Measurements from ENCODE around the gene ZCCHC7. TPM values are rescaled to one million over a fixed set of nuclear protein-coding genes. Genes with fewer than 3 reads are reported as not detected.

ZCCHC7 gene
- total and polyA plus RNA-seq, 2 experiments from 2014 or later: 29.8 to 38.8 TPM

DNA sequence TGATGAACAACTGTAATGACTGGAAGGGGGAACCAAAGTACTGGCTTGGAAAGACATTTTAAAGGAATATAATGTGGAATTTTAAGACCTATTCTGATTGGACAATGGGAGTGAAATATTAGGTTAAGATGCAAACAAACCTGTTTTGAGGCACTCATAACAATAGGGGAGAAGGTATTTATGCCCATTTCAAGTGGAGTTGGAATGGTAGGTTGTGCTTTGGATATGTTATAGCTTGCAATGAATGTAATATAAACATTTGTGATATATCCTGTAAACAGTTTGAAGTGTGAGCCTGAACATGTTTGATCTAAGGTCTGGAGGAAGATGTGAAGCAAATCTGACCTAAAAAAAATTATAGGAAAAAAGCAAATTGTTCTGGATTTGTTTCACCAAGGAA lies 172.5 kb downstream of the ZCCHC7 start:
- Histone ChIP-seq H3K4me2 (no peak overlapping the region), H3K27me3 (ENCODE audit: insufficient read depth) (no peaks in the 10 kb centered on the region), H3F3A (replicated peaks; ENCODE audit: low read depth) (no peaks in the 10 kb centered on the region), H4K20me1 (replicated peaks; ENCODE audit: insufficient read depth) (no peaks in the 10 kb centered on the region), H3K36me3 (ENCODE audit: insufficient read depth) (no peaks in the 10 kb centered on the region), H3K4me3 (no peak overlapping the region), H3K9me2 (ENCODE audit: insufficient read depth) (no peaks in the 10 kb centered on the region), H2AFZ (no peak overlapping the region), H3K79me2 (replicated peaks; ENCODE audit: insufficient read depth) (no peaks in the 10 kb centered on the region), H3K4me1 (ENCODE audit: insufficient read depth) (peaks cover 8% of the 10 kb centered on the region), H3K27ac (ENCODE audit: low read depth) (no peak overlapping the region)
- H3K27me3 Mint-ChIP-seq (ENCODE audit: insufficient read depth, low read depth, poor library complexity): no peaks in the 10 kb centered on the region
- no peak overlapping the region for H3K4me3 Mint-ChIP-seq
- DNase-seq (ENCODE audit: low spot score) (no peak), ATAC-seq (no peak)
- peaks cover 8% of the 10 kb centered on the region for H3K4me1 Mint-ChIP-seq
- no peak for TF ChIP-seq JUNB (IDR thresholded peaks at IDR 0.05; ENCODE audit: unreplicated experiment)
- TF ChIP-seq ZNF114 (CRISPR knock-in tag; IDR thresholded peaks at IDR 0.05): no peak
- TF ChIP-seq, protein P1, sequence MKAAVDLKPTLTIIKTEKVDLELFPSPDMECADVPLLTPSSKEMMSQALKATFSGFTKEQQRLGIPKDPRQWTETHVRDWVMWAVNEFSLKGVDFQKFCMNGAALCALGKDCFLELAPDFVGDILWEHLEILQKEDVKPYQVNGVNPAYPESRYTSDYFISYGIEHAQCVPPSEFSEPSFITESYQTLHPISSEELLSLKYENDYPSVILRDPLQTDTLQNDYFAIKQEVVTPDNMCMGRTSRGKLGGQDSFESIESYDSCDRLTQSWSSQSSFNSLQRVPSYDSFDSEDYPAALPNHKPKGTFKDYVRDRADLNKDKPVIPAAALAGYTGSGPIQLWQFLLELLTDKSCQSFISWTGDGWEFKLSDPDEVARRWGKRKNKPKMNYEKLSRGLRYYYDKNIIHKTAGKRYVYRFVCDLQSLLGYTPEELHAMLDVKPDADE (IDR thresholded peaks at IDR 0.05): no peak
- no peak for TF ChIP-seq NANOG (IDR thresholded peaks at IDR 0.05; ENCODE audit: borderline replicate concordance)
- no peak for TF ChIP-seq STAT1 (IDR thresholded peaks at IDR 0.05; ENCODE audit: unreplicated experiment)
- H3K27ac Mint-ChIP-seq: no peak overlapping the region
- H3K9me3 Mint-ChIP-seq: no peaks in the 10 kb centered on the region
- no peaks in the 10 kb centered on the region for H3K36me3 Mint-ChIP-seq (ENCODE audit: low read depth)

DNA sequence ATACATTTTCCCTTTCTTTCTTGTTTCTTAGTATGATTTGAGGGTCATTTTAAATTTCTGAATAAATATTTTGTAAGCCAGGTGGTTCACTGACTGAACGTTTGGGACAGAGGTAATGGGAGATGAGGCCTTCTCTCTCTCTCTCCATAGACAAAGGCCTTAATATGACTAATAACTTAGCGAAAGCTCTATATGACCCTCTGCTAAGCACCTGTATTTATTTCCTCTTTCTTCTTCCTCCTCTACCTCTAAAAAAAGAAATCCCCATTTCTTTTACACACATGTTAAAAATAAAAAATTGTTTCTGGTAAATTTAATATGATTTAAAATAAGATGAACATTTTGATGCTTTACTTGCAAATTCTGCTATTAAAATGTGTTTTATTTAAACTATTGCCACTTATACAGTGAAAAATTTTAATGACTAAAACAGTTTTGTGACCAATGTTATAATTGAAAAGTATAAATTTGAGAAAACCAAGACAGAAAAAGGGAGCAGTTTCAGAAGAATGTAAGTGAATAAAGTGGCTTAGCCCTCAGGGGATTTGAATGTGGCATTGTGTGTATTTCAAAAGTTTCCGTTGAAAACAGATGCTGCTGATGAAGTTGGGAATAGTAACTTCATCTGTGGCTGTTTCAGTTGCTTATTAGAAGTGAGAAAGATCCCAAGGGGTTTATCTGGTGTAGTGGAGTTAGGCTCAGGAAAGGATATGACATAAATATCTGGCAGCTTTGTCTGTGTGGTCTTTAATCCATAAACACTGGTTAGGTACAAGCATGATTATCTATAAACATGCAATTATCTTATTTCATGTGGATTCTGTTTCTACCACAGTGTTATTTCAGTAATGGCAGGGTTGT lies 173.5 kb downstream of the ZCCHC7 start:
- Histone ChIP-seq H3K79me2 (replicated peaks; ENCODE audit: insufficient read depth) (no peaks in the 10 kb centered on the region), H3K4me3 (no peak overlapping the region), H3F3A (replicated peaks; ENCODE audit: low read depth) (no peaks in the 10 kb centered on the region), H2AFZ (no peak overlapping the region), H3K9me2 (ENCODE audit: insufficient read depth) (no peaks in the 10 kb centered on the region), H3K36me3 (ENCODE audit: insufficient read depth) (no peaks in the 10 kb centered on the region), H4K20me1 (replicated peaks; ENCODE audit: insufficient read depth) (no peaks in the 10 kb centered on the region), H3K27ac (ENCODE audit: low read depth) (no peak overlapping the region), H3K27me3 (ENCODE audit: insufficient read depth) (no peaks in the 10 kb centered on the region), H3K4me1 (ENCODE audit: insufficient read depth) (peaks cover 8% of the 10 kb centered on the region), H3K4me2 (no peak overlapping the region)
- ATAC-seq (no peak), DNase-seq (ENCODE audit: low spot score) (no peak)
- no peak for TF ChIP-seq EZH2 (IDR thresholded peaks at IDR 0.05; ENCODE audit: low read depth, unreplicated experiment)
- Mint-ChIP-seq H3K36me3 (ENCODE audit: low read depth) (no peaks in the 10 kb centered on the region), H3K4me1 (peaks cover 8% of the 10 kb centered on the region), H3K4me3 (no peak overlapping the region), H3K27ac (no peak overlapping the region), H3K27me3 (ENCODE audit: insufficient read depth, low read depth, poor library complexity) (no peaks in the 10 kb centered on the region), H3K9me3 (no peaks in the 10 kb centered on the region)

GRCh38 chr9:37295178-37295577 lies 174.8 kb downstream of the ZCCHC7 start:
- Histone ChIP-seq H3F3A (replicated peaks; ENCODE audit: low read depth) (no peaks in the 10 kb centered on the region), H3K27ac (ENCODE audit: low read depth) (no peak overlapping the region), H3K4me3 (no peak overlapping the region), H3K4me2 (no peak overlapping the region), H3K27me3 (ENCODE audit: insufficient read depth) (no peaks in the 10 kb centered on the region), H3K9me2 (ENCODE audit: insufficient read depth) (no peaks in the 10 kb centered on the region), H3K4me1 (ENCODE audit: insufficient read depth) (peaks cover 8% of the 10 kb centered on the region), H3K36me3 (ENCODE audit: insufficient read depth) (no peaks in the 10 kb centered on the region), H2AFZ (no peak overlapping the region), H3K79me2 (replicated peaks; ENCODE audit: insufficient read depth) (no peaks in the 10 kb centered on the region), H4K20me1 (replicated peaks; ENCODE audit: insufficient read depth) (no peaks in the 10 kb centered on the region)
- Mint-ChIP-seq H3K4me3 (no peak overlapping the region), H3K27ac (no peak overlapping the region; the same call in 1 of the 2 replicates), H3K9me3 (no peaks in the 10 kb centered on the region), H3K36me3 (ENCODE audit: low read depth) (no peaks in the 10 kb centered on the region), H3K27me3 (ENCODE audit: insufficient read depth, low read depth, poor library complexity) (no peaks in the 10 kb centered on the region), H3K4me1 (peaks cover 8% of the 10 kb centered on the region)
- no peak for ATAC-seq
- DNase-seq (ENCODE audit: low spot score): no peak
- TF ChIP-seq ZNF331 (CRISPR knock-in tag; IDR thresholded peaks at IDR 0.05; ENCODE audit: low read depth) (no peak), NANOG (IDR thresholded peaks at IDR 0.05; ENCODE audit: borderline replicate concordance) (no peak)
- TF ChIP-seq, protein P1 (IDR thresholded peaks at IDR 0.05): no peak
